GM12878 (cell line): Measurements from ENCODE around the gene MACF1. TPM values are rescaled to one million over a fixed set of nuclear protein-coding genes. Genes with fewer than 3 reads are reported as not detected.

Source experiments
- ATAC-seq: fragments of 200-7000 bp; cut with Tn5 transposase; 3 replicates; pipeline ENCODE4 v1.9.1; 2020; ENCODE audit warnings: mild to moderate bottlenecking, moderate library complexity
- BruUV-seq: library from RNA; stranded (reverse); fragments of 400-500 nt; replicated peaks from 2 replicates; lab custom pipeline; 2021; lab: Mats Ljungman, UMichigan
- CTCF ChIA-PET: fragments of 300-600 bp; sonication (Branson Sonifier 250); formaldehyde crosslinking; extraction: SDS; loops from one replicate; lab custom pipeline; 2021; ENCODE audit warnings: inconsistent platforms; lab: Yijun Ruan, JAX
- POLR2A ChIA-PET: fragments of 350-600 bp; formaldehyde crosslinking; extraction: SDS; loops from one replicate; lab custom pipeline; 2021; ENCODE audit warnings: inconsistent platforms; lab: Charles Lee
- RAD21 ChIA-PET: fragments of 300-600 bp; sonication (Branson Sonifier 250); formaldehyde crosslinking; loops from one replicate; lab custom pipeline; 2023; ENCODE audit warnings: antibody characterized with exemption; ENCODE audit not compliant: unreplicated experiment; lab: Charles Lee
- SMC1A ChIA-PET: fragments of 300-600 bp; sonication (Branson Sonifier 250); formaldehyde crosslinking; loops from one replicate; lab custom pipeline; 2023; ENCODE audit not compliant: unreplicated experiment, uncharacterized antibody; lab: Charles Lee
- DNase-seq: peaks from one replicate; pipeline ENCODE4 v3.0.0-alpha.2; 2011; ENCODE audit warnings: low read depth, low spot score
- FAIRE-seq: peaks from 3 replicates; lab custom pipeline; 2011; peaks lifted over from hg19 to GRCh38; lab: Jason Lieb, UNC
- H2AFZ ChIP-seq: 2 replicates; pipeline ENCODE4 v1.6.0; 2011; ENCODE audit warnings: low read depth, low read length, control low read depth; ENCODE audit not compliant: control insufficient read depth
- H3K27ac ChIP-seq: 2 replicates; pipeline ENCODE4 v1.5.1; 2011; ENCODE audit warnings: control low read depth; ENCODE audit not compliant: control insufficient read depth, insufficient read depth
- H3K27me3 ChIP-seq, 2 experiments: replicated peaks in 1 of 2; 2 replicates each; pipeline versions ENCODE4 v1.6.0 to v1.6.1; 2011; ENCODE audit warnings: low read length in 1 of 2; ENCODE audit not compliant: control insufficient read depth in 2 of 2, insufficient read depth in 2 of 2
- H3K36me3 ChIP-seq, 2 experiments: 2 replicates each; pipeline ENCODE4 v1.5.1; 2011; ENCODE audit warnings: low read length in 1 of 2; ENCODE audit not compliant: control insufficient read depth in 2 of 2, insufficient read depth in 2 of 2
- H3K4me1 ChIP-seq: 2 replicates; pipeline ENCODE4 v1.6.1; 2011; ENCODE audit warnings: mild to moderate bottlenecking, low read length, moderate library complexity, mixed read lengths; ENCODE audit not compliant: control insufficient read depth, insufficient read depth
- H3K4me2 ChIP-seq: 2 replicates; pipeline ENCODE4 v1.6.0; 2011; ENCODE audit warnings: control low read depth; ENCODE audit not compliant: control insufficient read depth, insufficient read depth
- H3K4me3 ChIP-seq: fragments of 200-600 bp; sonication (generic); 2 replicates; pipeline ENCODE4 v1.5.1; 2016
- H3K79me2 ChIP-seq: 2 replicates; pipeline ENCODE4 v1.6.0; 2011; ENCODE audit warnings: low read length; ENCODE audit not compliant: control insufficient read depth, insufficient read depth
- H3K9ac ChIP-seq: 2 replicates; pipeline ENCODE4 v1.8.0; 2011; ENCODE audit warnings: low read length, control low read depth, mixed read lengths; ENCODE audit not compliant: control insufficient read depth, insufficient read depth
- H3K9me3 ChIP-seq: replicated peaks from 3 replicates; pipeline ENCODE4 v1.5.1; 2011; ENCODE audit warnings: mild to moderate bottlenecking, low read length; ENCODE audit not compliant: control insufficient read depth, insufficient read depth
- H4K20me1 ChIP-seq: 2 replicates; pipeline ENCODE4 v1.6.0; 2011; ENCODE audit not compliant: control insufficient read depth, insufficient read depth
- CEBPZ ChIP-seq: fragments of 150-350 bp; IDR thresholded peaks from 2 replicates; pipeline ENCODE4 v1.6.1; 2016; ENCODE audit warnings: low read depth, low read length
- EP300 ChIP-seq, 2 experiments: fragments of 150-350 bp in 1 of 2; IDR thresholded peaks; 2 replicates each; pipeline ENCODE4 v1.6.1; 2011 to 2012; ENCODE audit warnings: low read depth in 2 of 2, low read length in 2 of 2, borderline replicate concordance in 1 of 2, improper control_type of control experiment in 1 of 2, inconsistent platforms in 1 of 2; ENCODE audit not compliant: control insufficient read depth in 1 of 2
- GATAD2B ChIP-seq: fragments of 450-650 bp; conservative IDR thresholded peaks from 2 replicates; pipeline ENCODE4 v1.6.1; 2017; ENCODE audit warnings: low read depth, mild to moderate bottlenecking, moderate library complexity
- HCFC1 ChIP-seq: fragments of 150-350 bp; IDR thresholded peaks from 2 replicates; pipeline ENCODE4 v1.6.1; 2014; ENCODE audit warnings: low read length
- JUNB ChIP-seq: IDR thresholded peaks from 2 replicates; pipeline ENCODE4 v1.6.1; 2016; ENCODE audit warnings: antibody characterized with exemption, mild to moderate bottlenecking
- KLF5 ChIP-seq: fragments of 450-650 bp; IDR thresholded peaks from 2 replicates; pipeline ENCODE4 v1.6.1; 2014; ENCODE audit warnings: mild to moderate bottlenecking; ENCODE audit not compliant: partially characterized antibody
- MXI1 ChIP-seq: fragments of 150-350 bp; IDR thresholded peaks from 2 replicates; pipeline ENCODE4 v1.6.1; 2011; ENCODE audit warnings: low read depth, mild to moderate bottlenecking, inconsistent platforms, low read length, improper control_type of control experiment
- NBN ChIP-seq: fragments of 450-650 bp; IDR thresholded peaks from 2 replicates; pipeline ENCODE4 v1.6.1; 2016
- REST ChIP-seq: IDR thresholded peaks from 2 replicates; pipeline ENCODE4 v1.6.1; 2012; ENCODE audit warnings: mild to moderate bottlenecking, low read depth, low read length
- SIN3A ChIP-seq: IDR thresholded peaks from 2 replicates; pipeline ENCODE4 v1.6.1; 2012; ENCODE audit warnings: low read depth, low read length, improper control_type of control experiment
- SPI1 ChIP-seq: IDR thresholded peaks from 2 replicates; pipeline ENCODE4 v1.6.1; 2011; ENCODE audit warnings: low read depth, mild to moderate bottlenecking, low read length, moderate library complexity, borderline replicate concordance; ENCODE audit not compliant: insufficient read depth
- SUPT20H ChIP-seq: IDR thresholded peaks from 2 replicates; pipeline ENCODE4 v1.6.1; 2011; ENCODE audit warnings: low read depth, mild to moderate bottlenecking, low read length, moderate library complexity, borderline replicate concordance; ENCODE audit not compliant: control insufficient read depth
- TAF1 ChIP-seq: IDR thresholded peaks from 2 replicates; pipeline ENCODE4 v1.6.1; 2011; ENCODE audit warnings: mild to moderate bottlenecking, low read depth, low read length, borderline replicate concordance
- WRNIP1 ChIP-seq: IDR thresholded peaks from 2 replicates; pipeline ENCODE4 v1.6.1; 2011; ENCODE audit warnings: low read depth, low read length, improper control_type of control experiment, borderline replicate concordance
- ZNF24 ChIP-seq: fragments of 450-650 bp; IDR thresholded peaks from 2 replicates; pipeline ENCODE4 v1.6.1; 2017; ENCODE audit warnings: antibody characterized with exemption, mild to moderate bottlenecking
- WGBS: methylation state at CpG from one replicate; pipeline ENCODE4 v1.1.6; 2016; ENCODE audit warnings: low lambda C conversion rate; ENCODE audit not compliant: insufficient replicate concordance, insufficient coverage; ENCODE audit errors: missing lambda C conversion rate; 5-methylcytosine and 5-hydroxymethylcytosine counted together
- in situ Hi-C: fragments of 300-500 bp; cut with MboI; formaldehyde crosslinking; loops from 9 replicates; pipeline ENCODE4 v1.14.3; 2018; ENCODE audit warnings: mixed read lengths
- intact Hi-C: fragments of 100-400 bp; cut with micrococcal nuclease; formaldehyde crosslinking; loops from one replicate; pipeline ENCODE4 v1.14.2; 2022; ENCODE audit not compliant: unreplicated experiment
- polyA plus RNA-seq, 11 experiments: library from polyadenylated mRNA; depleted of rRNA in 4 of 11; unstranded in 6 of 11; stranded (reverse) in 5 of 11; fragments of >200 nt; fragmentation: Nextera tagmentation in 4 of 11; fragmentation: Illumina TruSeq in 1 of 11; extraction: Ambion mirVana in 4 of 11; extraction: Trizol in 1 of 11; gene quantifications; 1 replicate in 1 of 11; 2 replicates in 10 of 11; pipeline versions ENCODE4 v1.2.1 to v1.2.3, GENCODE V29; 2011 to 2016; ENCODE audit warnings: inconsistent platforms in 2 of 11, missing spikeins in 2 of 11, low read depth in 1 of 11
- total RNA-seq, 4 experiments: library from RNA; depleted of rRNA in 3 of 4; stranded (reverse); fragments of >200 nt in 3 of 4; fragmentation: Illumina TruSeq in 1 of 4; extraction: Trizol in 1 of 4; gene quantifications; 2 replicates each; pipeline versions ENCODE4 v1.2.1 to v1.2.3, GENCODE V29; 2013 to 2021

Gene MACF1
- total and polyA plus RNA-seq, 10 of the 15 experiments (the other 5 are each of a cell fraction or from before 2014, with no cell fraction given) = 15.5 to 201 (median 76.9) TPM

GRCh38 chr1:39405358-39405757, 200.9 kb downstream of the MACF1 start (continued):
- TF ChIP-seq EP300 (IDR thresholded peaks at IDR 0.05; ENCODE audit: borderline replicate concordance in 1 of 2, control insufficient read depth in 1 of 2, low read depth in 2 of 2, low read length in 2 of 2) = no peak
- TF ChIP-seq WRNIP1 = no peak
- TF ChIP-seq, all 136 proteins: peak for 0

GRCh38 chr1:39406533-39407450, 202.3 kb downstream of the MACF1 start:
- POLR2A ChIA-PET = interaction anchor here (1.4 kb wide), 1 partner anchor 12 kb away, joined by 3 read pairs; no protein-coding TSS in a partner anchor
- no TSS peak for BruUV-seq
- RAD21 ChIA-PET = no interaction called here

More at GRCh38 chr1:39406533-39407450, 202.3 kb downstream of the MACF1 start:
- intact Hi-C loops = no loop called here
- no peak for ATAC-seq
- no peaks in the 10 kb centered on the region for H3K9me3 ChIP-seq
- no peak overlapping the region for H3K9ac ChIP-seq
- TF ChIP-seq GATAD2B (no peak), JUNB (no peak), MXI1 (no peak), REST (no peak), ZNF24 (no peak), KLF5 (no peak), HCFC1 (no peak), NBN (no peak), SPI1 (no peak), SUPT20H (no peak), CEBPZ (no peak), TAF1 (no peak), SIN3A (no peak)
- TF ChIP-seq, all 136 proteins: peak for 0
- in situ Hi-C loops = no loop called here
- Histone ChIP-seq H3K27ac (no peak overlapping the region), H2AFZ (no peak overlapping the region), H3K4me3 (no peak overlapping the region), H3K36me3 (peaks cover 0 to 3% of the 10 kb centered on the region in 2 experiments; a peak in 2 of 4 replicates), H3K4me1 (peaks cover 24% of the 10 kb centered on the region), H4K20me1 (peaks cover 6% of the 10 kb centered on the region; the same call in 1 of the 2 replicates), H3K4me2 (no peak overlapping the region), H3K79me2 (peaks cover 6% of the 10 kb centered on the region), H3K27me3 (no peaks in the 10 kb centered on the region)
- no peak for FAIRE-seq
- 82% methylated on average over 6 of the region's 7 CpGs for WGBS
- SMC1A ChIA-PET = interaction anchor here (0.7 to 1.6 kb wide), 5 partner anchors 11 to 132 kb away, joined by 3 to 6 read pairs (median 4); no protein-coding TSS in a partner anchor
- no peak for DNase-seq
- CTCF ChIA-PET = interaction anchor here (1.0 kb wide), 1 partner anchor 132 kb away, joined by 4 read pairs; no protein-coding TSS in a partner anchor
